Measurements from ENCODE around the gene UBE2G2.

GRCh38 chr21:44850905-44851657 lies 49.5 kb upstream of the UBE2G2 start:
- TF ChIP-seq PPARA (CRISPR knock-in tag; IDR thresholded peaks at IDR 0.05; ENCODE audit: borderline replicate concordance): no peak
- no peak for TF ChIP-seq ZNF70 (CRISPR knock-in tag; IDR thresholded peaks at IDR 0.05)
- no peak for TF ChIP-seq ZC3H10 (CRISPR knock-in tag; IDR thresholded peaks at IDR 0.05)
- no peak for TF ChIP-seq PATZ1 (CRISPR knock-in tag; IDR thresholded peaks at IDR 0.05; ENCODE audit: borderline replicate concordance)
- TF ChIP-seq SNAI2 (CRISPR knock-in tag; IDR thresholded peaks at IDR 0.05): no peak
- no peak for TF ChIP-seq ZNF8 (CRISPR knock-in tag; IDR thresholded peaks at IDR 0.05)

All from SK-N-SH treated with all-trans-retinoic acid at 6 μM for 48 hours (cell line).